K562 (cell line): ENCODE results near the gene RHEB. TPM values are rescaled to one million over a fixed set of nuclear protein-coding genes. Genes with fewer than 3 reads are reported as not detected.

Experiments
- ATAC-seq: fragments of 200-7000 bp; cut with Tn5 transposase; 3 replicates; pipeline ENCODE4 v1.9.1; 2020; ENCODE audit warnings: moderate library complexity
- BruUV-seq: library from RNA; stranded (reverse); fragments of 400-500 nt; replicated peaks from 2 replicates; lab custom pipeline; 2021; lab: Mats Ljungman, UMichigan
- CTCF ChIA-PET: fragments of 300-600 bp; formaldehyde crosslinking; extraction: SDS; loops from one replicate; lab custom pipeline; 2021; ENCODE audit warnings: low intra/inter-chr PET ratio; lab: Yijun Ruan, JAX
- POLR2A ChIA-PET: fragments of 300-600, 350-650 bp; sonication (Branson Sonifier 250); formaldehyde crosslinking; extraction: SDS; loops from one replicate; lab custom pipeline; 2021; ENCODE audit warnings: antibody characterized with exemption, inconsistent platforms; lab: Yijun Ruan, JAX
- DNase-seq, 4 experiments: peaks; one replicate each; pipeline versions ENCODE4 v3.0.0 to v3.0.0-alpha.2; 2011 to 2018; ENCODE audit warnings: low spot score in 3 of 4, mixed read lengths in 3 of 4; ENCODE audit errors: extremely low read depth in 1 of 4
- FAIRE-seq: peaks from 2 replicates; lab custom pipeline; 2011; peaks lifted over from hg19 to GRCh38; lab: Jason Lieb, UNC
- H2AFZ ChIP-seq: 2 replicates; pipeline ENCODE4 v1.6.0; 2011; ENCODE audit warnings: low read depth, low read length, control low read depth, inconsistent platforms
- H3K27ac ChIP-seq: fragments of 200-600 bp; 3 replicates; pipeline ENCODE4 v1.8.0; 2011; ENCODE audit warnings: low read depth, mild to moderate bottlenecking, control low read depth, inconsistent platforms, low read length, moderate library complexity, mixed read lengths; ENCODE audit errors: extremely low read depth
- H3K27me3 ChIP-seq, 2 experiments: fragments of 300-600 bp in 1 of 2; 2 replicates in 1 of 2; 3 replicates in 1 of 2; pipeline versions ENCODE4 v1.6.0 to v1.8.0; 2011; ENCODE audit warnings: inconsistent platforms in 2 of 2, low read length in 2 of 2, mild to moderate bottlenecking in 1 of 2, mixed read lengths in 1 of 2, moderate library complexity in 1 of 2; ENCODE audit not compliant: control insufficient read depth in 2 of 2, insufficient read depth in 2 of 2
- H3K36me3 ChIP-seq: fragments of 300-600 bp; 3 replicates; pipeline ENCODE4 v1.8.0; 2011; ENCODE audit warnings: mild to moderate bottlenecking, low read length, inconsistent platforms; ENCODE audit not compliant: control insufficient read depth, insufficient read depth
- H3K4me1 ChIP-seq, 2 experiments: fragments of 200-600 bp in 1 of 2; replicated peaks in 1 of 2; 2 replicates in 1 of 2; 3 replicates in 1 of 2; pipeline versions ENCODE4 v1.5.1 to v1.8.0; 2011; ENCODE audit warnings: inconsistent platforms in 2 of 2, low read length in 2 of 2, mild to moderate bottlenecking in 1 of 2, mixed read lengths in 1 of 2, moderate library complexity in 1 of 2; ENCODE audit not compliant: control insufficient read depth in 2 of 2, insufficient read depth in 2 of 2
- H3K4me2 ChIP-seq: 2 replicates; pipeline ENCODE4 v1.6.1; 2011; ENCODE audit warnings: low read length, control low read depth, inconsistent platforms, mixed read lengths; ENCODE audit not compliant: insufficient read depth
- H3K4me3 ChIP-seq: fragments of 200-600 bp; sonication (generic), shearing (Covaris generic); 2 replicates; pipeline ENCODE4 v1.5.1; 2016; ENCODE audit warnings: control low read depth, inconsistent platforms
- H3K79me2 ChIP-seq: fragments of 200-600 bp; 3 replicates; pipeline ENCODE4 v1.8.0; 2011; ENCODE audit warnings: low read length, inconsistent platforms; ENCODE audit not compliant: control insufficient read depth, insufficient read depth
- H3K9ac ChIP-seq, 2 experiments: 2 replicates each; pipeline versions ENCODE4 v1.6.0 to v1.6.1; 2011; ENCODE audit warnings: low read depth in 2 of 2, low read length in 2 of 2, control low read depth in 1 of 2, inconsistent platforms in 1 of 2, mild to moderate bottlenecking in 1 of 2, mixed read lengths in 1 of 2; ENCODE audit not compliant: insufficient read depth in 1 of 2
- H3K9me1 ChIP-seq: one replicate; pipeline ENCODE4 v1.6.0; 2011; ENCODE audit warnings: inconsistent platforms, mild to moderate bottlenecking, low read length, moderate library complexity; ENCODE audit not compliant: control insufficient read depth, insufficient read depth
- H3K9me3 ChIP-seq: replicated peaks from 2 replicates; pipeline ENCODE4 v1.5.1; 2011; ENCODE audit warnings: low read depth, low read length, inconsistent platforms; ENCODE audit not compliant: control insufficient read depth, insufficient read depth
- H4K20me1 ChIP-seq: replicated peaks from 2 replicates; pipeline ENCODE4 v1.6.1; 2011; ENCODE audit warnings: low read length, inconsistent platforms, mixed read lengths; ENCODE audit not compliant: control insufficient read depth, insufficient read depth
- ADNP ChIP-seq: fragments of 200-800 bp; sonication (Bioruptor generic); IDR thresholded peaks from 2 replicates; pipeline ENCODE4 v1.6.1; 2016; ENCODE audit warnings: missing genetic modification characterization, missing compliant biosample characterization
- CBFB ChIP-seq: sonication (generic); formaldehyde crosslinking; IDR thresholded peaks from 2 replicates; pipeline ENCODE4 v1.4.0; 2020; ENCODE audit warnings: mild to moderate bottlenecking, missing genetic modification reagents
- KHSRP ChIP-seq: fragments of 450-650 bp; IDR thresholded peaks from 2 replicates; pipeline ENCODE4 v1.6.1; 2017
- KLF16 ChIP-seq: IDR thresholded peaks from 2 replicates; pipeline ENCODE4 v1.6.1; 2016; ENCODE audit warnings: antibody characterized with exemption
- NFE2 ChIP-seq: IDR thresholded peaks from 2 replicates; pipeline ENCODE4 v1.6.1; 2014; ENCODE audit warnings: antibody characterized with exemption, low read depth
- ZKSCAN1 ChIP-seq: fragments of 150-350 bp; IDR thresholded peaks from 2 replicates; pipeline ENCODE4 v1.6.1; 2016; ENCODE audit warnings: low read depth, low read length
- ZNF444 ChIP-seq: fragments of 250-450 bp; sonication (Bioruptor Pico); IDR thresholded peaks from 2 replicates; pipeline ENCODE4 v1.4.0; 2020; ENCODE audit warnings: mild to moderate bottlenecking, moderate library complexity
- WGBS: fragments of 100-300 bp; shearing (Covaris generic); methylation state at CpG from one replicate; pipeline ENCODE4 v1.1.6; 2016; ENCODE audit warnings: low coverage, mixed read lengths; ENCODE audit not compliant: insufficient coverage; ENCODE audit errors: missing lambda C conversion rate; 5-methylcytosine and 5-hydroxymethylcytosine counted together
- in situ Hi-C: fragments of 300-500 bp; cut with MboI; formaldehyde crosslinking; loops from 4 replicates; pipeline ENCODE4 v1.15.0; 2018; ENCODE audit warnings: inconsistent platforms, mixed read lengths
- intact Hi-C: fragments of 100-400 bp; cut with micrococcal nuclease; formaldehyde crosslinking; loops from 2 replicates; pipeline ENCODE4 v1.14.2; 2022
- polyA plus RNA-seq, 8 experiments: library from polyadenylated mRNA; depleted of rRNA in 4 of 8; stranded (reverse) in 5 of 8; unstranded in 3 of 8; fragments of >200 nt; fragmentation: Nextera tagmentation in 2 of 8; fragmentation: Illumina TruSeq in 1 of 8; extraction: Ambion mirVana in 2 of 8; extraction: Trizol in 1 of 8; gene quantifications; 2 replicates each; pipeline versions ENCODE4 v1.2.1 to v1.2.3, GENCODE V29; 2011 to 2014; ENCODE audit warnings: inconsistent platforms in 1 of 8, missing spikeins in 1 of 8
- total RNA-seq, 7 experiments: library from RNA; depleted of rRNA in 6 of 7; stranded (reverse); fragments of >200 nt in 6 of 7; fragmentation: Illumina TruSeq in 2 of 7; extraction: Trizol in 2 of 7; gene quantifications; 2 replicates each; pipeline versions ENCODE4 v1.2.1 to v1.2.3, GENCODE V29; 2011 to 2021; ENCODE audit warnings: low replicate concordance in 1 of 7

The RHEB gene
- total and polyA plus RNA-seq, 9 of the 15 experiments (the other 6 are each of a cell fraction or from before 2014, with no cell fraction given) = 28.5 to 249 (median 182) TPM

DNA sequence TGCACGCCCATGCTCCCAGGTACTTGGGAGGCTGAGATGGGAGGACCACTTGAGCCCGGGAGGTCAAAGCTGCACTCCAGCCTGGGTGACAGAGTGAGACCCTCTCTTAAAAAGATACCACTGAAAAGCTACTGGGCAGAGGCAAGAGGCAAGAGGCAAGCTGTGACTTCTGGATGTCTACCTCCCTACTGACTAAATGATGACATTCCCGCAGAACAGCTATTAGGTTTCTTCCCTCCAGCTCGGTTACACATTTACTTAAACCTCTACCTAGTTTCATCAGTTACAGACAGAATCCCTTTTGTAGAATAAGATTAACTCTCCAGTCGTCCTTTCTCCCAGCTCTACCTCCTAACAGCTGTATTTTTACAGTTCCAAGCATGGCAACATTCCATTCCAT, 21.2 kb downstream of the RHEB start (continued):
- TF ChIP-seq ZNF444 (CRISPR knock-in tag) (no peak), ADNP (tag) (no peak), NFE2 (no peak), KLF16 (no peak)

DNA sequence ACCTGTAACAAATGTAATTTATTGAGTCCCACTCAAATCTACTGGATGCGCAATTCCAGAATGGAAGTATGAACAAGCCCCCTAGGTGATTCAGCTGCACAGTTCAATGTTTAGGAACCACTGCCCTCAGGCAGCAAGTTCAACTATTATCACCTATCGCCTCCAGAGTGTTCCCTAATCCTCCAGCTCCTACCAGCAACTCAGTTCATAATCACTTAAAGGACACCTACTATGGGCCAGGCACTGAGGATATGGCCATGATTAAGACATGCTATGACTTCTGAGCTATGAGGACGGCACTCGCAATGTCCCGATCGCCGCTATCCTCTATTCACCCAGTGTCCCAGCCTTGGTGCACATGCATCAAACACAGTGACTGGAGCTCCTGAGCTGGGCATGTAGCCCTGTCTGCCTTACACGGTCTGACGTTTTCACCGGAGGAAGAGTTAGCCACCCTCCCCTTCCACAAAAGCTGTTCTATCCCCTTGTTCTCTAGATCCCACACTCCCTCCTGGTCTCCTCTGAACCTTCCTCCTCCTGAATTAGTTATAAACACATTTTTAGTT, 22.3 kb downstream of the RHEB start:
- H4K20me1 ChIP-seq = peaks cover 55% of the 10 kb centered on the region
- peak overlapping the region in 1 of 2 experiments; percentile 67; a peak in 1 of 4 replicates for H3K9ac ChIP-seq
- H3K4me3 ChIP-seq = no peak overlapping the region
- H3K9me3 ChIP-seq = no peaks in the 10 kb centered on the region
- CTCF ChIA-PET = no interaction called here
- in situ Hi-C loops = no loop called here
- no peak overlapping the region for H2AFZ ChIP-seq
- H3K4me2 ChIP-seq = no peak overlapping the region
- no TSS peak for BruUV-seq
- intact Hi-C loops = no loop called here
- ATAC-seq (peak; percentile 22), DNase-seq (no peak), FAIRE-seq (no peak)
- peaks cover 14 to 19% of the 10 kb centered on the region in 2 experiments; a peak in 4 of 5 replicates for H3K4me1 ChIP-seq
- H3K27me3 ChIP-seq = no peaks in the 10 kb centered on the region
- POLR2A ChIA-PET = interaction anchor here (0.6 to 4.5 kb wide), 9 partner anchors 9 to 223 kb away, joined by 3 to 30 read pairs (median 5); partner anchors contain the start of gene RHEB
- H3K27ac ChIP-seq = no peak overlapping the region
- H3K36me3 ChIP-seq = peaks cover 16% of the 10 kb centered on the region; the same call in 2 of the 3 replicates
- H3K9me1 ChIP-seq = peaks cover 12% of the 10 kb centered on the region
- WGBS = 89% methylated on average over 10 of the region's 10 CpGs
- H3K79me2 ChIP-seq = peaks cover 100% of the 10 kb centered on the region
- 0 out of 2 replicates have a peak, but pooled peaks have one; percentile 30 for TF ChIP-seq CBFB (CRISPR knock-in tag)
- TF ChIP-seq ZKSCAN1 = peak; percentile 72; the same call in 1 of the 2 replicates
- no peak for TF ChIP-seq KHSRP
